GM23248 (cell line): ENCODE data around the gene RTP1.

Source experiments
- EZH2 ChIP-seq: fragments of 200-600 bp; sonication (generic); IDR thresholded peaks from 2 replicates; pipeline ENCODE4 v1.6.1; 2018; ENCODE audit warnings: antibody characterized with exemption, mild to moderate bottlenecking; ENCODE audit not compliant: insufficient read depth, poor library complexity, severe bottlenecking
- EZH2phosphoT487 ChIP-seq: fragments of 200-600 bp; sonication (generic); IDR thresholded peaks from 2 replicates; pipeline ENCODE4 v1.6.1; 2018; ENCODE audit warnings: antibody characterized with exemption, moderate library complexity, mild to moderate bottlenecking, low read depth; ENCODE audit not compliant: insufficient read depth

- TF ChIP-seq EZH2phosphoT487, result no peak
- TF ChIP-seq EZH2, result no peak
Measured at GRCh38 chr3:187162265-187162953, 34.9 kb upstream of the RTP1 start.
